DOHH2 (cell line): ENCODE results near the gene PRKCD.

Experiments
- EZH2phosphoT487 ChIP-seq: fragments of 200-600 bp; sonication (generic); IDR thresholded peaks from 2 replicates; pipeline ENCODE4 v1.6.1; 2017; ENCODE audit warnings: borderline replicate concordance, mild to moderate bottlenecking, antibody characterized with exemption, low read length, moderate library complexity, mixed read lengths
- TF ChIP-seq, protein P1 (sequence below): fragments of 200-600 bp; sonication (generic); IDR thresholded peaks from one replicate; pipeline ENCODE4 v1.5.1; 2014; ENCODE audit warnings: antibody characterized with exemption, mild to moderate bottlenecking, low read depth, low read length; ENCODE audit not compliant: poor library complexity, severe bottlenecking

DNA sequence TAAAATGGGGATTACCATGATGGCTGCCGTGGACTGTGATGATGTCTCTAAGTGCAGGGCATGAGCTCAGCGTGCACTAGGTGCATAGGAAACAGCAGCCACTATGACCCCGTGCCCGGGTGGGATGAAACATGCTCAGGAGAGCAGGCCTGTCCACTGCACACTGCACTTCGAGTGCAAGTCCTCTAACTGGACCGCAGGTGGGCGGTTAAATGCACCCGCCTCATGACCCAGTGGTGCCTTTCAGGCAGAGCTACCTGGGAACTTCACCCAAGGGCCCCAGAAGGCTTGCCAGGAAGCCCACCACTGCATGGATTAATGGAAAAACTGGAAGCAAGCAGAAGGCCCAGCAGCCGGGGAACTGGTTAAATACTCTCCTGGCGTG, 34.0 kb downstream of the PRKCD start:
- TF ChIP-seq, protein P1, sequence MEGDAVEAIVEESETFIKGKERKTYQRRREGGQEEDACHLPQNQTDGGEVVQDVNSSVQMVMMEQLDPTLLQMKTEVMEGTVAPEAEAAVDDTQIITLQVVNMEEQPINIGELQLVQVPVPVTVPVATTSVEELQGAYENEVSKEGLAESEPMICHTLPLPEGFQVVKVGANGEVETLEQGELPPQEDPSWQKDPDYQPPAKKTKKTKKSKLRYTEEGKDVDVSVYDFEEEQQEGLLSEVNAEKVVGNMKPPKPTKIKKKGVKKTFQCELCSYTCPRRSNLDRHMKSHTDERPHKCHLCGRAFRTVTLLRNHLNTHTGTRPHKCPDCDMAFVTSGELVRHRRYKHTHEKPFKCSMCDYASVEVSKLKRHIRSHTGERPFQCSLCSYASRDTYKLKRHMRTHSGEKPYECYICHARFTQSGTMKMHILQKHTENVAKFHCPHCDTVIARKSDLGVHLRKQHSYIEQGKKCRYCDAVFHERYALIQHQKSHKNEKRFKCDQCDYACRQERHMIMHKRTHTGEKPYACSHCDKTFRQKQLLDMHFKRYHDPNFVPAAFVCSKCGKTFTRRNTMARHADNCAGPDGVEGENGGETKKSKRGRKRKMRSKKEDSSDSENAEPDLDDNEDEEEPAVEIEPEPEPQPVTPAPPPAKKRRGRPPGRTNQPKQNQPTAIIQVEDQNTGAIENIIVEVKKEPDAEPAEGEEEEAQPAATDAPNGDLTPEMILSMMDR = no peak
- no peak for TF ChIP-seq EZH2phosphoT487
